H1 (cell line): ENCODE measurements around the gene OPALIN. TPM values are rescaled to one million over a fixed set of nuclear protein-coding genes. Genes with fewer than 3 reads are reported as not detected.
A peak's percentile ranks its signal among the peaks of the same experiment; 100 is the strongest.

Experiments
- CTCF ChIA-PET: fragments of 300-600 bp; sonication (Branson Sonifier 250); formaldehyde crosslinking; loops from one replicate; lab custom pipeline; 2021; ENCODE audit not compliant: partially characterized antibody; lab: Charles Lee
- POLR2A ChIA-PET: fragments of 300-600 bp; sonication (Branson Sonifier 250); formaldehyde crosslinking; loops from one replicate; lab custom pipeline; 2021; ENCODE audit warnings: inconsistent platforms; ENCODE audit not compliant: partially characterized antibody; lab: Charles Lee
- DNase-seq, 2 experiments: peaks; one replicate each; pipeline versions ENCODE4 v3.0.0 to v3.0.0-alpha.2; 2010 to 2022; ENCODE audit warnings: low spot score in 2 of 2, low read depth in 1 of 2, mixed read lengths in 1 of 2
- FAIRE-seq: peaks from 2 replicates; lab custom pipeline; 2011; peaks lifted over from hg19 to GRCh38; lab: Jason Lieb, UNC
- H2AFZ ChIP-seq: 2 replicates; pipeline ENCODE4 v1.8.1; 2012; ENCODE audit warnings: low read length, inconsistent platforms
- H2AK5ac ChIP-seq: 2 replicates; pipeline ENCODE4 v1.6.1; 2013; ENCODE audit warnings: low read depth, low read length
- H2BK120ac ChIP-seq: replicated peaks from 2 replicates; pipeline ENCODE3; 2013; ENCODE audit warnings: low read depth, low read length, inconsistent platforms
- H2BK12ac ChIP-seq: 2 replicates; pipeline ENCODE4 v1.6.1; 2013; ENCODE audit warnings: low read depth, low read length
- H2BK15ac ChIP-seq: 2 replicates; pipeline ENCODE4 v1.6.1; 2013; ENCODE audit warnings: low read length
- H2BK20ac ChIP-seq: 2 replicates; pipeline ENCODE4 v1.6.1; 2013; ENCODE audit warnings: low read length
- H2BK5ac ChIP-seq: 2 replicates; pipeline ENCODE4 v1.6.1; 2013; ENCODE audit warnings: low read depth, low read length
- H3K14ac ChIP-seq: 2 replicates; pipeline ENCODE4 v1.6.1; 2013; ENCODE audit warnings: inconsistent platforms; ENCODE audit not compliant: insufficient read length
- H3K18ac ChIP-seq: 2 replicates; pipeline ENCODE4 v1.6.1; 2013; ENCODE audit warnings: low read length; ENCODE audit errors: extremely low read depth
- H3K23ac ChIP-seq: 2 replicates; pipeline ENCODE4 v1.6.1; 2013; ENCODE audit warnings: inconsistent platforms; ENCODE audit not compliant: insufficient read length
- H3K23me2 ChIP-seq: 2 replicates; pipeline ENCODE4 v1.6.1; 2013; ENCODE audit warnings: low read depth, low read length
- H3K27ac ChIP-seq: 2 replicates; pipeline ENCODE4 v1.6.1; 2011; ENCODE audit warnings: low read depth, low read length, inconsistent platforms
- H3K27me3 ChIP-seq, 4 experiments: replicated peaks in 1 of 4; 1 replicate in 1 of 4; 2 replicates in 3 of 4; pipeline versions ENCODE4 v1.6.1 to v1.8.1; 2011 to 2013; ENCODE audit warnings: low read length in 3 of 4, mild to moderate bottlenecking in 3 of 4, inconsistent platforms in 2 of 4, mixed read lengths in 2 of 4, moderate library complexity in 1 of 4; ENCODE audit not compliant: control insufficient read depth in 3 of 4, insufficient read depth in 3 of 4; ENCODE audit errors: extremely low read depth in 1 of 4
- H3K36me3 ChIP-seq, 4 experiments: 2 replicates each; pipeline versions ENCODE4 v1.6.1 to v1.8.1; 2011 to 2013; ENCODE audit warnings: mild to moderate bottlenecking in 4 of 4, low read length in 3 of 4, moderate library complexity in 2 of 4, control low read depth in 1 of 4, inconsistent platforms in 1 of 4; ENCODE audit not compliant: insufficient read depth in 4 of 4, control insufficient read depth in 2 of 4
- H3K4ac ChIP-seq: replicated peaks from 2 replicates; pipeline ENCODE3; 2013; ENCODE audit warnings: low read length, low read depth, mixed read lengths, inconsistent platforms; ENCODE audit not compliant: insufficient read length
- H3K4me1 ChIP-seq, 4 experiments: replicated peaks in 1 of 4; 1 replicate in 1 of 4; 2 replicates in 3 of 4; pipeline versions ENCODE4 v1.6.1 to v1.8.1; 2011 to 2013; ENCODE audit warnings: low read length in 3 of 4, inconsistent platforms in 2 of 4, mixed read lengths in 1 of 4; ENCODE audit not compliant: insufficient read depth in 4 of 4, control insufficient read depth in 3 of 4
- H3K4me2 ChIP-seq, 2 experiments: 2 replicates each; pipeline versions ENCODE4 v1.6.1 to v1.8.1; 2011 to 2013; ENCODE audit warnings: low read depth in 2 of 2, low read length in 2 of 2, control low read depth in 1 of 2, inconsistent platforms in 1 of 2, mild to moderate bottlenecking in 1 of 2; ENCODE audit not compliant: insufficient read depth in 1 of 2
- H3K4me3 ChIP-seq, 4 experiments: fragments of 200-600, 300-600 bp in 1 of 4; sonication (generic), shearing (Covaris generic), sonication (Bioruptor Twin) in 1 of 4; 2 replicates each; pipeline versions ENCODE4 v1.5.1 to v1.8.1; 2011 to 2016; ENCODE audit warnings: low read length in 4 of 4, low read depth in 3 of 4, control low read depth in 2 of 4, inconsistent platforms in 2 of 4, mild to moderate bottlenecking in 2 of 4, mixed read lengths in 1 of 4, moderate library complexity in 1 of 4; ENCODE audit not compliant: insufficient read depth in 2 of 4; ENCODE audit errors: extremely low read depth in 1 of 4
- H3K56ac ChIP-seq: replicated peaks from 2 replicates; pipeline ENCODE3; 2013; ENCODE audit warnings: low read depth, mild to moderate bottlenecking, mixed read lengths, low read length, inconsistent platforms; ENCODE audit not compliant: insufficient read length
- H3K79me1 ChIP-seq: 2 replicates; pipeline ENCODE4 v1.6.1; 2013; ENCODE audit warnings: low read depth, low read length, control low read depth
- H3K79me2 ChIP-seq, 2 experiments: 2 replicates each; pipeline versions ENCODE4 v1.6.1 to v1.8.1; 2012 to 2013; ENCODE audit warnings: low read length in 2 of 2, mild to moderate bottlenecking in 2 of 2, inconsistent platforms in 1 of 2; ENCODE audit not compliant: insufficient read depth in 2 of 2, control insufficient read depth in 1 of 2
- H3K9ac ChIP-seq, 4 experiments: replicated peaks in 1 of 4; 1 replicate in 1 of 4; 2 replicates in 3 of 4; pipeline versions ENCODE4 v1.6.1 to v1.8.1; 2011 to 2013; ENCODE audit warnings: low read depth in 3 of 4, low read length in 3 of 4, control low read depth in 2 of 4, mild to moderate bottlenecking in 2 of 4, moderate library complexity in 2 of 4, inconsistent platforms in 1 of 4; ENCODE audit errors: extremely low read depth in 1 of 4
- H3K9me3 ChIP-seq, 2 experiments: 2 replicates each; pipeline versions ENCODE4 v1.6.1 to v1.8.1; 2012 to 2013; ENCODE audit warnings: mild to moderate bottlenecking in 2 of 2, moderate library complexity in 2 of 2, control low read depth in 1 of 2, inconsistent platforms in 1 of 2, low read depth in 1 of 2, low read length in 1 of 2, mixed read lengths in 1 of 2; ENCODE audit not compliant: insufficient read depth in 2 of 2
- H4K20me1 ChIP-seq, 2 experiments: replicated peaks in 1 of 2; 2 replicates each; pipeline versions ENCODE3 to v1.8.1; 2011 to 2013; ENCODE audit warnings: inconsistent platforms in 2 of 2, low read length in 2 of 2, mild to moderate bottlenecking in 1 of 2; ENCODE audit not compliant: insufficient read depth in 2 of 2, control insufficient read depth in 1 of 2
- H4K5ac ChIP-seq: 2 replicates; pipeline ENCODE4 v1.6.1; 2013; ENCODE audit warnings: low read length, low read depth, mixed read lengths, inconsistent platforms; ENCODE audit not compliant: insufficient read length
- H4K8ac ChIP-seq: 2 replicates; pipeline ENCODE4 v1.8.0; 2013; ENCODE audit warnings: mild to moderate bottlenecking, moderate library complexity, low read length, inconsistent platforms; ENCODE audit not compliant: insufficient read depth; ENCODE audit errors: extremely low read depth
- H4K91ac ChIP-seq: replicated peaks from 2 replicates; pipeline ENCODE3; 2013; ENCODE audit warnings: low read length, mixed read lengths, inconsistent platforms; ENCODE audit not compliant: insufficient read length
- CTCF ChIP-seq, 3 experiments: IDR thresholded peaks; 1 replicate in 2 of 3; 2 replicates in 1 of 3; pipeline versions ENCODE4 v1.5.1 to v1.6.1; 2011; ENCODE audit warnings: low read length in 3 of 3, mild to moderate bottlenecking in 3 of 3, inconsistent platforms in 2 of 3, low read depth in 1 of 3, moderate library complexity in 1 of 3; ENCODE audit not compliant: insufficient read depth in 1 of 3; ENCODE audit errors: control extremely low read depth in 1 of 3
- WGBS, 2 experiments: shearing (Covaris generic) in 1 of 2; methylation state at CpG; one replicate each; pipeline versions ENCODE4 v1.1.6 to v1.1.7; 2013 to 2015; ENCODE audit warnings: low lambda C conversion rate in 2 of 2, mixed read lengths in 2 of 2, inconsistent platforms in 1 of 2, low coverage in 1 of 2, missing lambda C conversion rate in 1 of 2; ENCODE audit not compliant: insufficient replicate concordance in 2 of 2, insufficient coverage in 1 of 2, insufficient read length in 1 of 2; ENCODE audit errors: extremely low coverage in 1 of 2, missing lambda C conversion rate in 1 of 2; 5-methylcytosine and 5-hydroxymethylcytosine counted together
- polyA plus RNA-seq, 7 experiments: library from polyadenylated mRNA; depleted of rRNA in 3 of 7; stranded (reverse) in 5 of 7; unstranded in 2 of 7; fragments of >200 nt in 5 of 7; fragments of 200-250 nt in 2 of 7; gene quantifications; 1 replicate in 5 of 7; 2 replicates in 1 of 7; 4 replicates in 1 of 7; pipeline versions ENCODE4 v1.2.1 to v1.2.3, GENCODE V29; 2011 to 2013; ENCODE audit warnings: missing spikeins in 2 of 7, mixed read lengths in 2 of 7
- total RNA-seq: library from RNA; stranded (reverse); fragmentation: NEBNext Ultra II Directional; extraction: Animal tissue kit (Norgen Biotek cat#: 25700); gene quantifications from 2 replicates; pipeline ENCODE4 v1.2.1, GENCODE V29; 2021

OPALIN gene
- total and polyA plus RNA-seq, 2 of the 8 experiments (the other 6 are each of a cell fraction or from before 2014, with no cell fraction given) = 0.03 TPM; not detected in 1

- no peak overlapping the region for H3K56ac ChIP-seq
- no peaks in the 10 kb centered on the region for H3K79me1 ChIP-seq
- H3K27ac ChIP-seq = no peak overlapping the region
- 88% methylated on average over 6 of the region's 6 CpGs; no CpG with 5 or more reads in 1 of the 2 experiments for WGBS, 2 experiments
- H4K5ac ChIP-seq = no peak overlapping the region
- no peak overlapping the region for H3K4me2 ChIP-seq
- no peak overlapping the region for H2BK5ac ChIP-seq
- H2BK120ac ChIP-seq = no peak overlapping the region
- no peak overlapping the region for H3K4me3 ChIP-seq
- no peak overlapping the region for H3K9ac ChIP-seq
- H3K36me3 ChIP-seq = no peaks in the 10 kb centered on the region
- POLR2A ChIA-PET = no interaction called here
- H3K79me2 ChIP-seq = no peaks in the 10 kb centered on the region
- H3K23ac ChIP-seq = no peak overlapping the region
- H3K4ac ChIP-seq = no peak overlapping the region
- peaks cover 0 to 13% (median 6%) of the 10 kb centered on the region in 4 experiments; a peak in 6 of 7 replicates for H3K4me1 ChIP-seq
- H3K18ac ChIP-seq = no peak overlapping the region
- H3K27me3 ChIP-seq = peaks cover 0 to 3% (median 1%) of the 10 kb centered on the region in 4 experiments; a peak in 3 of 7 replicates
- no peaks in the 10 kb centered on the region for H3K9me3 ChIP-seq
- H3K14ac ChIP-seq = no peak overlapping the region
- FAIRE-seq (no peak), DNase-seq (no peak)
- no peak overlapping the region for H2BK15ac ChIP-seq
- H2AK5ac ChIP-seq = no peak overlapping the region
- CTCF ChIA-PET = interaction anchor here (0.7 to 12.6 kb wide), 19 partner anchors 6 to 185 kb away, joined by 3 to 187 read pairs (median 5); partner anchors contain the start of gene TLL2
- no peak overlapping the region for H2BK12ac ChIP-seq
- H2AFZ ChIP-seq = no peak overlapping the region
- H4K91ac ChIP-seq = no peak overlapping the region
- peaks cover 4% of the 10 kb centered on the region for H3K23me2 ChIP-seq
- no peaks in the 10 kb centered on the region for H4K20me1 ChIP-seq
- H2BK20ac ChIP-seq = no peak overlapping the region
- no peak overlapping the region for H4K8ac ChIP-seq
- TF ChIP-seq CTCF (IDR thresholded peaks at IDR 0.05; ENCODE audit: control extremely low read depth in 1 of 3, insufficient read depth in 1 of 3, low read depth in 1 of 3, low read length in 3 of 3) = peak in 1 of 3 experiments; percentile 0; a peak in 1 of 4 replicates
Measured at GRCh38 chr10:96377816-96378294, 19.1 kb upstream of the OPALIN start.
